IPS-18a (cell line): ENCODE results near the gene THEMIS2.

Source experiments
- H3K27ac ChIP-seq: one replicate; pipeline ENCODE4 v1.5.1; 2013; ENCODE audit warnings: low read length
- H3K27me3 ChIP-seq: one replicate; pipeline ENCODE4 v1.6.1; 2013; ENCODE audit warnings: mild to moderate bottlenecking, low read length; ENCODE audit not compliant: control insufficient read depth, insufficient read depth
- H3K36me3 ChIP-seq: one replicate; pipeline ENCODE4 v1.6.1; 2013; ENCODE audit warnings: low read depth, low read length; ENCODE audit not compliant: control insufficient read depth
- H3K4me1 ChIP-seq: one replicate; pipeline ENCODE4 v1.6.1; 2013; ENCODE audit warnings: low read depth, low read length; ENCODE audit not compliant: control insufficient read depth
- H3K4me3 ChIP-seq: one replicate; pipeline ENCODE4 v1.5.1; 2013; ENCODE audit warnings: low read length
- H3K9ac ChIP-seq: one replicate; pipeline ENCODE4 v1.6.1; 2013; ENCODE audit warnings: mild to moderate bottlenecking, low read length, moderate library complexity
- H3K9me3 ChIP-seq: one replicate; pipeline ENCODE4 v1.6.1; 2013; ENCODE audit warnings: low read depth, low read length; ENCODE audit not compliant: control insufficient read depth

Gene THEMIS2

GRCh38 chr1:27879374-27880082 lies 7.2 kb downstream of the THEMIS2 start:
- peaks cover 5% of the 10 kb centered on the region for H3K36me3 ChIP-seq
- H3K4me3 ChIP-seq, result no peak overlapping the region

GRCh38 chr1:27882543-27882903 lies 10.2 kb downstream of the THEMIS2 start:
- H3K9me3 ChIP-seq, result no peaks in the 10 kb centered on the region
- H3K9ac ChIP-seq, result no peak overlapping the region
- no peak overlapping the region for H3K27ac ChIP-seq
- no peaks in the 10 kb centered on the region for H3K27me3 ChIP-seq
- H3K4me1 ChIP-seq, result no peaks in the 10 kb centered on the region
- no peak overlapping the region for H3K4me3 ChIP-seq
- peaks cover 16% of the 10 kb centered on the region for H3K36me3 ChIP-seq

More at GRCh38 chr1:27879374-27880082, 7.2 kb downstream of the THEMIS2 start:
- Histone ChIP-seq H3K9me3 (no peaks in the 10 kb centered on the region), H3K4me1 (no peaks in the 10 kb centered on the region), H3K9ac (no peak overlapping the region), H3K27me3 (no peaks in the 10 kb centered on the region), H3K27ac (no peak overlapping the region)

- H3K9ac ChIP-seq, result no peak overlapping the region
- no peak overlapping the region for H3K27ac ChIP-seq
- no peaks in the 10 kb centered on the region for H3K4me1 ChIP-seq
- H3K9me3 ChIP-seq, result no peaks in the 10 kb centered on the region
- H3K4me3 ChIP-seq, result no peak overlapping the region
- H3K36me3 ChIP-seq, result peaks cover 16% of the 10 kb centered on the region
- no peaks in the 10 kb centered on the region for H3K27me3 ChIP-seq
Observed at GRCh38 chr1:27883536-27883935, 11.2 kb downstream of the THEMIS2 start.

GRCh38 chr1:27884006-27884954 lies 11.9 kb downstream of the THEMIS2 start:
- Histone ChIP-seq H3K36me3 (peaks cover 16% of the 10 kb centered on the region), H3K9me3 (no peaks in the 10 kb centered on the region), H3K27ac (no peak overlapping the region), H3K27me3 (no peaks in the 10 kb centered on the region), H3K9ac (no peak overlapping the region), H3K4me3 (no peak overlapping the region), H3K4me1 (no peaks in the 10 kb centered on the region)

GRCh38 chr1:27885114-27885528 lies 12.8 kb downstream of the THEMIS2 start:
- Histone ChIP-seq H3K27me3 (no peaks in the 10 kb centered on the region), H3K36me3 (peaks cover 16% of the 10 kb centered on the region), H3K9ac (no peak overlapping the region), H3K27ac (no peak overlapping the region), H3K4me3 (no peak overlapping the region), H3K9me3 (no peaks in the 10 kb centered on the region), H3K4me1 (no peaks in the 10 kb centered on the region)

GRCh38 chr1:27885621-27886352 lies 13.4 kb downstream of the THEMIS2 start:
- H3K4me3 ChIP-seq, result no peak overlapping the region
- H3K9me3 ChIP-seq, result no peaks in the 10 kb centered on the region
- H3K27me3 ChIP-seq, result no peaks in the 10 kb centered on the region
- peaks cover 19% of the 10 kb centered on the region for H3K36me3 ChIP-seq
- no peak overlapping the region for H3K9ac ChIP-seq
- no peaks in the 10 kb centered on the region for H3K4me1 ChIP-seq
- no peak overlapping the region for H3K27ac ChIP-seq

- peaks cover 24% of the 10 kb centered on the region for H3K36me3 ChIP-seq
- H3K9me3 ChIP-seq, result no peaks in the 10 kb centered on the region
- H3K4me3 ChIP-seq, result no peak overlapping the region
- no peak overlapping the region for H3K27ac ChIP-seq
- H3K4me1 ChIP-seq, result no peaks in the 10 kb centered on the region
- no peaks in the 10 kb centered on the region for H3K27me3 ChIP-seq
- H3K9ac ChIP-seq, result no peak overlapping the region
Observed at GRCh38 chr1:27886353-27886679, 14.0 kb downstream of the THEMIS2 start.

- Histone ChIP-seq H3K9ac (no peak overlapping the region), H3K27ac (no peak overlapping the region), H3K36me3 (peaks cover 29% of the 10 kb centered on the region), H3K27me3 (no peaks in the 10 kb centered on the region), H3K4me1 (no peaks in the 10 kb centered on the region), H3K9me3 (no peaks in the 10 kb centered on the region), H3K4me3 (no peak overlapping the region)
Observed at GRCh38 chr1:27886744-27887143, 14.4 kb downstream of the THEMIS2 start.

- H3K9me3 ChIP-seq, result no peaks in the 10 kb centered on the region
- H3K36me3 ChIP-seq, result peaks cover 36% of the 10 kb centered on the region
- H3K27ac ChIP-seq, result no peak overlapping the region
- H3K9ac ChIP-seq, result no peak overlapping the region
- H3K4me1 ChIP-seq, result no peaks in the 10 kb centered on the region
- H3K4me3 ChIP-seq, result no peak overlapping the region
- H3K27me3 ChIP-seq, result no peaks in the 10 kb centered on the region
Observed at GRCh38 chr1:27887215-27888021, 15.1 kb downstream of the THEMIS2 start.

GRCh38 chr1:27889506-27889905 lies 17.2 kb downstream of the THEMIS2 start:
- Histone ChIP-seq H3K4me3 (no peak overlapping the region), H3K27me3 (no peaks in the 10 kb centered on the region), H3K4me1 (no peaks in the 10 kb centered on the region), H3K36me3 (peaks cover 51% of the 10 kb centered on the region), H3K9me3 (no peaks in the 10 kb centered on the region), H3K9ac (no peak overlapping the region), H3K27ac (no peak overlapping the region)
